Measurements from ENCODE around the gene GEMIN2. TPM values are rescaled to one million over a fixed set of nuclear protein-coding genes. Genes with fewer than 3 reads are reported as not detected.
"Not testable (repeated sequence)": the region's sequence is repeated elsewhere in the genome, so short reads cannot be mapped to it uniquely, and the experiment has no call there.

Gene GEMIN2
- polyA plus RNA-seq, 10 donors: 12.4 to 23.0 (median 18.3) TPM

DNA sequence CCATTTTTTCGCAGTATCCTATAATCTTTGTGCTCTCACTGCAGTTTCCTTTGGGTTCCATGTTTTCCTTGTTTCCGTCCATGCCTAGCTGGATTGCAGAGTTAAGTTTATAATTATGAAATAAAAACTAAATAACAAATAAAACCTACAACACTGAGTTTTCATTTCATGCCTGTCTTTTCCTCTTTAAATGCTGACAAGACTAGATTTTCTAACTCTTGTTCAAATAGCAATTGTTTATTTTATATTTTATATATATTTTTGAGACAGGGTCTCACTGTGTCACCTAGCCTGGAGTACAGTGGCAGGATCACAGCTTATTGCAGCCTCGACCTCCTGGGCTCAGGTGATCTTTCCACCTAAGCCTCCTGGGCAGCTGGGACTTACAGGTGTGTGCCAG lies 5.3 kb upstream of the GEMIN2 start:
- no peak for DNase-seq

DNA sequence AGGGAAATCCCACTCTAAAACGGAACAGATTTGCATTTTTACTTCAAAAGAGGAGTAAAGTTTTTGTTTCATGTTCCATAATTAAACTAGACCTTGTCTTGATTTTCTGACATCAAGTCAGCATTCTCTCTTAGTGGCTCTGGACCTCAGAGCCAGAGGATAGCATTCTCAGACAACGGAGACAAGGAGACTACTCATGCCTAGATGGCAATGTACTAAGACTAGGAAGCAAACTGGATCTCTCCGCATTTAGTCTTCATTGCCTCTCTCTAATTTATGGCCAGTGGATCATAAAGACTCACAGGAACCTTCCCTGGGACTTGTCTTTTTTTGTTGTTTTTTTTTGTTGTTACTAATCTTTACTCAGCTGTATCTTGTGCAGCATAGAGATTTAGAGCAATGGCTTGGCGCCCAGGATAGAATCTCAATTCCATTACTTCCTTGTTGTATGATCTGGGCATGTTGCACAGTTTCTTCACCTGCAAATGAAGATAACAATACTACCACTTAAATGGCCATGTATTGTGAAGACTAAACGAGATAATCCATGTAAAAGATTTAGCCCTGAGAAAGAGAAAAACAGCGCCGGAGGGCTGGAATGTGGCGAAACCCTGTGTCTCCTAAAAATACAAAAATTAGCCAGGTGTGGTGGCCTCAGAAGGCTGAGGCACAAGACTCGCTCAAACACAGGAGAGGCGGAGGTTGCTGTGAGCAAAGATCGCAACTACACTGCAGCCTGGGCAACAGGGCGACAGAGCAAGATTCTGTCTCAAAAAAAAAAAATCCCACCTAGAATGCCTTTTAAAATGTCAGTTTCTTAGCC lies 4.0 kb upstream of the GEMIN2 start:
- no peak for DNase-seq

DNA sequence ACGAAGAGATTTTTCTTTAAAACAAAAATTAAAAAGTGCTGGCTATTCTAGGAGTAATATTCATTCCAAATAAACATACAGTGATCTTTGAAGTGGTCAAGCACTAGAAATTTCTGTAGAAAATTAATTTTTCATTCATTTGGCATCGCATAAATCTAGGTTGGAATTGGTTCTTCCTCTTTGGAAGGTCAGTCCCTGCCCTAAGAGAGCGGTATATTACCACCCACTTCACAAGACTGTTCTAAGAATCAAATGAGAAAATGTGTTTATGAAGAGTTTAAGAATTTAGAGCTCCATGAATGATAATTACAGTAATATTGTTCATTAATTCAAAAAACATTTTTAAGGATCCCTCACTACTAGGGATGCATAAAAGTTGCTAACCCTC lies 444 bp upstream of the GEMIN2 start:
- DNase-seq: no peak

DNA sequence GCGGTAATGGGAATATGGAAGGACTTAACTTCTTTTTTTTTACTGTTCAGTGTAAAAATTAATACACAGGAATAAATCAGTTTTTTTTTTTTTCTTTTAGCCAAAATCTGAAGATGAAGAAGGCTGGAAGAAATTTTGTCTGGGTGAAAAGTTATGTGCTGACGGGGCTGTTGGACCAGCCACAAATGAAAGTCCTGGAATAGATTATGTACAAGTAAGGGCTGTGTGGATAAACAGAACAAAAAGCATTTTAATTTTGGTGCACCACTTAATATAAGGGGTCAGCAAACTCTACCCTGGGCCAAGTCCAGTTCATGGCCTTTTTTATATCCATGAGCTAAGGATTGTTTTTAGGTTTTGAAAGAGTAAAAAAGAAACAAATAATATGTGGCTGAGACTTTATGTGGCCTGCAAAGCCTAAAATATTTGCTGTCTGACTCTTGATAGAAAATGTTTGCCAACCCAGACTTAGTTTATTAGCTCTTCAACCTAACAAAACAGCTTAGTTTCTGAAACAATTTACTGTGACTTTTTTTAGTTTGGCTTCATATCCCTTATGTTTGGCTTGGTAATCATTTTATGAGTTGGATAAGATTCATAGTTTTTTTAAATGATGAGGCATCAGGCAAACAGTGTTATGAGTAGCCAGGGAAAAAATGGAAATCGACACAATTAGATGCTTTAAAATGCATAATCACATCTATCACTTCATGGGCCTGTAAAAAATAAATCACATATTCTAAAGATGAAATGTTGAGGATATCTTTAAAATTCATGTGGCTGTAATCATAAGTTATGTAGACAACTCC lies 8.4 kb downstream of the GEMIN2 start:
- DNase-seq: no peak

DNA sequence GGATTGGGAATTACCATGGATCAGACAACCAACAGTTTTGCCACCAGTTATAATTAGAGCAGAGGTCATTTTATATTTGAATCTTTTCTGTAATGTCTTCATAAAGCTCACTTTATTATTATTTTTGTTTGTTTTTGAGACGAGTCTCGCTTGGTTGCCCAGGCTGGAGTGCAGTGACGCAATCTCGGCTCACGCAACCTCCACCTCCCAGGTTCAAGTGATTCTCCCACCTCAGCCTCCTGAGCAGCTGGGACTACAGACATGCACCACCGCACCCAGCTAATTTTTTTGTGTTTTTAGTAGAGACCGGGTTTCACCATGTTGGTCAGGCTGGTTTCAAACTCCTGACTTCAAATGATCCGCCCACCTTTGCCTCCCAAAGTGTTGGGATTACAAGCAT lies 23.7 kb downstream of the GEMIN2 start:
- DNase-seq: not testable (repeated sequence)

DNA sequence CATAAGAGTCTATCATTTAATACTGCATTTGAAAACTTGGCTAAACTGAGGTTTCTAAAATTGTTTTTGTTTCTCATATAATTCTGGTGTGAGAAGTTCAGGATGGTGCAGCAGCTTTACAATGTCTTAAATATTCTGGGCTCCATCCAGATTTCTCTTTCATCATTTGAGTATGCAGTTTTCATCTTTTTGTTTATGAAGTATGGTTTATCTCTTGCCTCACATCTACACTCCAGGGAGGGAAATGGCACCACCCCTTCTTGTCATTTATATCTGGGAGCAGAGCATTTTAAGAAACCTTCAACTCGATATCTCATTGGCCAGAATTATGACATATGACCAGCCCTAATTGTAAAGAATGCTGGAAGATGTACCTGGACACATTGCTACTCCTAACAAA lies 24.3 kb downstream of the GEMIN2 start:
- DNase-seq: no peak

DNA sequence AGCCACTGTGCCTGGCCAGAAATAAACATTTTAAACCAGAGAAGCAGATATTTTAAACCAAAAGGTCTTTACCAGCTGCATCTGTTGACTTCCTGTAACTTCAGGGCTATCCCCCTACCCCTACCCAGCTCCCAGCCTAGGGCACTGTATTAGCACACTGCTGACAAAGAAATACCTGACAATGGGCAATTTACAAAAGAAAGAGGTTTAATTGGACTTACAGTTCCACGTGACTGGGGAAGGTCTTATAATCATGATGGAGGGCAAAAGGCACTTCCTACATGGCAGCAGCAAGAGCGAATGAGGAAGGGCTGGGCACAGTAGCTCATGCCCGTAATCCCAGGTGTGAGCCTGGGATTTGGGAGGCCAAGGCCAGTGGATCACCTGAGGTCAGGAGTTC lies 26.0 kb downstream of the GEMIN2 start:
- DNase-seq: no peak

DNA sequence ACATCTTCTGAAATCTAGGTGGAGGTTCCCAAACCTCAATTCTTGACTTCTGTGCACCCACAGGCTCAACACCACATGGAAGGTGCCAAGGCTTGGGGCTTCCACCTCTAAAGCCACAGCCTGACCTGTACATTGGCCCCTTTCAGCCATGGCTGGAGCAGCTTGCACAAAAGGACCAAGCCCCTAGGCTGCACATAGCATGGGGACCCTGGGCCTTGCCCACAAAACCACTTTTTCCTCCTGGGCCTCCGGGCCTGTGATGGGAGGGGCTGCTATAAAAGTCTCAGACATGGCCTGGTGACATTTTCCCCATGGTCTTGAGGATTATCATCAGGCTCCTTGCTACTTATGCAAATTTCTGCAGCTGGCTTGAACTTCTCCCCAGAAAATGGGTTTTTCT lies 27.5 kb downstream of the GEMIN2 start:
- DNase-seq: not testable (repeated sequence)

DNA sequence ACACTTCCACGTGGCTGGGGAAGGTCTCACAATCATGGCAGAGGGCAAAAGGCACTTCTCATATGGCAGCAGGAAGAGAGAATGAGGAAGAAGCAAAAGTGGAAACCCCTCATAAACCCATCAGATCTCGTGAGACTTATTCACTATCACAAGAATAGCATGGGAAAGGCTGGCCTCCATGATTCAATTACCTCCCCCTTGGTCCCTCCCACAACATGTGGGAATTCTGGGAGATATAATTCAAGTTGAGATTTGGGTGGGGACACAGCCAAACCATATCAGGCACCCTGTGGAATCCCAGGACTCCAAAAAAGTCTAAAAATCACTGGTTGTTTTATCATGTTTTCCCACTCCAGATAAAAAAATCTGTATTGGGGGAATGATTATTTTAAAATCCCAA lies 29.1 kb downstream of the GEMIN2 start:
- DNase-seq: not testable (repeated sequence)

DNA sequence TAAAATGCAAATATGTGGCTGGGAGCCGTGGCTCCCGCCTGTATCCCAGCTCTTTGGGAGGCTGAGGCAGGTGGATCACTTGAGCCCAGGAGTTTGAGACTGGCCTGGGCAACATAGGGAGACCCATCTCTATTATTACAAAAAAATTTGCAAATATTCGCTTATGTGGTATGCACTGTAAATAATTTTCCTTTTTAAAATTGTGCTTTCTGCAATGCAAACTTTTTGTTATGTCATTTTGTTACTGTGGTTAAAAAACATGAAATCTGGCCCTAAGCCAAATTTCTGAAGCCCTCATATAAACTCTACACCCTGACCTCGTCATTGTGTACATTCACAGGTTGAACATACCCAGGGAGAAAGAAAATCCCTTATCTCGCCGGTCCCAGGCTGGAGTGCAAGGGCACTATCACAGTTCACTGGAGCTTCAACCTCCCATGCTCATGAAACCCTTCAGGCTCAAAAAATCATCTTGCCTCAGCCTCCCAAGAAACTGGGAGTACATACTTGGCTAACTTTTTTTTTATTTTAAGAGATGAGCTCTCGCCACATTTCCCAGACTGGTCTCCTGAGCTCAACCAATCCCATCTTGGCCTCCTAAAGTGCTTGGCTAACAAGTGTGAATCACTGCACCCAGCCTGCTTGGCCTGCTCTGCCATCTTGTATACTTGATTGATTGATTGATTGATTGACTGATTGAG lies 31.3 kb downstream of the GEMIN2 start:
- no peak for DNase-seq

DNA sequence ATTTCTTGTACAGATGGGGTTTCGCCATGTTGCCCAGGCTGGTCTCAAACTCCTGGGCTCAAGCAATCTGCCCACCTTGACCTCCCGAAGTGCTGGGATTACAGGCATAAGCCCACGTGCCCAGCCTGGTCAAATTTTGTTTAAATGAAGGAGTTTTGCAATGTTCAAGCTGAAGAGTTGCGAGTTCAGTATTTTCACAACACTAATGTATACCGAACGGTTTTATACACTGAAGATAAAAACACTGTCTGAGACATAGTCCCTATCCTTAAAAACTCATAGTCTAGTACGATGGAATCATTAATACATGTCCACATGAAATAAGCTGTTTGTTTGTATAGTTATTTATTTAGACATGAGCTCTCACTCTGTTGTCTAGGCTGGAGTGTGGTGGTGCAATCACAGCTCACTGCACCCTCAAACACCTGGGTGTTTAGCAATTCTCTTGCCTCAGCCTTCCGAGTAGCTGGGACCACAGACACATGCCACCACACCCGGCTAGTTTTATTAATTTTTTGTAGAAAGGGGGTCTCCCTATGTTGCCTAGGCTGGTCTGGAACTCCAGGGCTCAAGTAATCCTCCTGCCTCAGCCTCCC lies 40.6 kb downstream of the GEMIN2 start:
- DNase-seq: no peak

DNA sequence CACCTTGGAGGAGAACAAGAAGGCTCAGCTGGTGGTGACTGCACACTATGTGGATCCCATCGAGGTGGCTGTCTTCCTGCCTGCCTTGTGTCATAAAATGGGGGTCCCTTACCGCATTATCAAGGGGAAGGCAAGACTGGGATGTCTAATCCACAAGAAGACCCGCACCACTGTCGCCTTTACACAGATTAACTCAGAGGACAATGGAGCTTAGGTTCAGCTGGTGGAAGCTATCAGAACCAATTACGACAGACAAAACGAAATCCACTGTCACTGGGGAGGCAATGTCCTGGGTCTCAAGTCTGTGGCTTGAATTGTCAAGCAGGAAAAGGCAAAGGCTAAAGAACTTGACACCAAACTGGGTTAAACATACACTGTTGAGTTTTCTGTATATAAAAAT lies 43.4 kb downstream of the GEMIN2 start:
- no peak for DNase-seq

DNA sequence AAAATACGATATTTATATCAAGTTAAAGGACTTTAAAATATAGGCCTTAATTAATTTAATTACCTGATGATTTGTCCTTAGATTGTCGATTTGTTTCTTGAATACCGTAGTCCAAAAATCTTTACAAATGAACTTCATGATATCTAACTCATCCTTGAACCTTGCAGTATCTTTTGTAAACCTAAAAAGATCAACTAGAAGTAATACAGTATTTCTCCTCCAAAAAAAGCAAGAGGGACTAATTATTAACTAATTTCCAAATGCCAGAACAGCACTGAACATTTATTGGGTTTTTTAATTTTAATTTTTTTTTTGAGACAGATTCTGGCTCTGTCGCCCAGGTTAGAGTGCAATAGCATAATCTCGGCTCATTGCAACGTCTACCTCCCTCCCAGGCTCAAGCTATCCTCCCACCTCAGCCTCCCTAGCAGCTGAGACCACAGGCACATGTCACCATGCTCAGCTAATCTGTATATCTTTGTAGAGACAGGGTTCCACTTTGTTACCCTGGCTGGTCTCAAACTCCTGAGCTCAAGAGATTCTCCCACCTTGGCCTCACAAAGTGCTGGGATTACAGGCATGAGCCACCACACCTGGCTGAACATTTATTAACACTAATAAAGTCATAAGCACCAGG lies 44.2 kb downstream of the GEMIN2 start:
- no peak for DNase-seq

DNA sequence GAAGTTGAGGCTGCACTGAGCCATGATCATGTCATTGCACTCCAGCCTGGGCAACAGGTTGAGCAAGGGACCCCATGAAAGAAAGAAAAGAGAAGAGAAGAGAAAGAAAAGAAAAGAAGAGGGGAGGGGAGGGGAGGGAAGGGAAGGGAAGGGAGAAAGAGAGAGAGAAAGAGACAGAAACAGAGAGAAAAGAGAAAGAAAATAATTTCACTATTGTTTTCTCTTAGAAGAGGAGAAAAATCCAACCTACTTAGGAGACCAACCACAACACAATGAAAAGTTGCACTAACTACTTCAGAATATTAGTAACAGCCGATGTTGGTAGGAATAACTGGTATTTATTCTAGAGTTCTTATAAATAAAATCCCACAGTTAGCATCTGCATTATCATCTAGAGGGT lies 46.4 kb downstream of the GEMIN2 start:
- DNase-seq: no peak

DNA sequence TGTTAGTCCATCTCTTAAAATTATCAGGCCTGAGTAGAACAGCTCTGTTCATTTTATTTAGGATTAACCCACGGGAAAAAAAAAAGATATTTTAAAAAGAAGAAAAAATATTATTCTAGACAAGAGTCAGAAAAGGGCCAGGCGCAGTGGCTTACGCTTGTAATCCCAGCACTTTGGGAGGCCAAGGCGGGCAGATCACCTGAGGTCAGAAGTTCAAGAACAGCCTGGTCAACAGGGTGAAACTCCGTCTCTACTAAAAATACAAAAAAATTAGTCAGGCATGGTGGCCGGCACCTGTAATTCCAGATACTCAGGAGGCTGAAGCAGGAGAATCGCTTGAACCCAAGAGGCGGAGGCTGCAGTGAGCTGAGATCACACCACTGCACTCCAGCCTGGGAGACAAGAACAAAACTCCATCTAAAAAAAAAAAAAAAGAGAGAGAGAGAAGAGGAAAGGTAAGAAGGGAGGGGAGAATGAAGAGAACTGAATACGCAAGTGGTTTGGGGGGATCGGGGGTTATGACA lies 53.7 kb downstream of the GEMIN2 start:
- DNase-seq: not testable (repeated sequence)

DNA sequence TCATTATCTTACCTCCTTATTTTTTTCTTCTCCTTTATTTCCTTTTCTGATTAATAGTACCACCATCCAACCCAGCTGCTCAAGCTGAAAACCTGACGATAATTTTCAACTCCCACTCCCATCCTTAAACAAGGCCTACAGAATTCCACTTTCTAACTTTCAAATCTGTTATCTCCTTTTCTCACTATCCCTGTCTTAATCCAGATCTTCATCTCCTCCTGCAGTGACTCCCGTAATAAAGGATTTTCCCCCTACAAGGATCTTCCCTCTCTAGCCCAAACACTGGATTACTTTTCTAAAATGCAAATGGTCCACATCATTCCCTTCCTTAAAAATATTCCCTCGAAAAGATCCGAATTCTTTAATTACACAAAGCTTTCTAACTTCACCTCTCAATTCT lies 54.5 kb downstream of the GEMIN2 start:
- DNase-seq: no peak

DNA sequence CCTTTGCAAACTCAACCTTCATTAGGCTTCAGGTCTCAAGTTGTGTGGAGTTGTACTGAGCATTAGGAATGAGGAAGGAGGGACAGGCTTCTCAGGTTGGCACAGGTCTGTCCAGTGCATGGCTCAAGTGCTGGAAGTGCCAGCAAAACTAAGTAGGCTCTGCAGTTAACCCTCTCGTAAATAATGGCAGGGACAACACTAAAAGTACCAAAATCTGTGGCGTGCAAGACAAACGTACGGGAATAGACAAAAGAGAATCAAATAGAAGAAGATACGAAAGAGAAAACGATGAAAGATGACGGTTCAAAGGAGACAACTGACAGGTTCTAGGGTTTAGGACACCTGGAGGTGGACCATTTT lies 55.4 kb downstream of the GEMIN2 start:
- DNase-seq: no peak

DNA sequence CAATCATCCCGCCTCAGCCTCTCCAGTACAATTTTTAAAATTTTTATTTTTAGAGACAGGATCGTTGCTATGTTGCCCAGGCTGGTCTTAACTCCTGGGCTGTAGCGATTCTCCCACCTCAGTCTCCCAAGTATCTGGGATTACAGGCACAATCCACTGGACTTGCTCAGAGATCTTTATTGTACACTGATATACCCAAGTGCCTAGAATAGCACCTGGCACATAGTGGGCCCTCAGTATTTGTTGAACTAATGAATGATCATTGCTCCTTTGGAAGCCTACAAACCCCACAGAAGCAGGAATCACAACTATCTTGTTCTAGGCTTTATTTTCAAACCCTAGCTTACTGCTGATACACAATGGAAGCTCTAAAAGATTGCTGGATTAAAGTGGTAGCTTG lies 59.1 kb downstream of the GEMIN2 start:
- no peak for DNase-seq

DNA sequence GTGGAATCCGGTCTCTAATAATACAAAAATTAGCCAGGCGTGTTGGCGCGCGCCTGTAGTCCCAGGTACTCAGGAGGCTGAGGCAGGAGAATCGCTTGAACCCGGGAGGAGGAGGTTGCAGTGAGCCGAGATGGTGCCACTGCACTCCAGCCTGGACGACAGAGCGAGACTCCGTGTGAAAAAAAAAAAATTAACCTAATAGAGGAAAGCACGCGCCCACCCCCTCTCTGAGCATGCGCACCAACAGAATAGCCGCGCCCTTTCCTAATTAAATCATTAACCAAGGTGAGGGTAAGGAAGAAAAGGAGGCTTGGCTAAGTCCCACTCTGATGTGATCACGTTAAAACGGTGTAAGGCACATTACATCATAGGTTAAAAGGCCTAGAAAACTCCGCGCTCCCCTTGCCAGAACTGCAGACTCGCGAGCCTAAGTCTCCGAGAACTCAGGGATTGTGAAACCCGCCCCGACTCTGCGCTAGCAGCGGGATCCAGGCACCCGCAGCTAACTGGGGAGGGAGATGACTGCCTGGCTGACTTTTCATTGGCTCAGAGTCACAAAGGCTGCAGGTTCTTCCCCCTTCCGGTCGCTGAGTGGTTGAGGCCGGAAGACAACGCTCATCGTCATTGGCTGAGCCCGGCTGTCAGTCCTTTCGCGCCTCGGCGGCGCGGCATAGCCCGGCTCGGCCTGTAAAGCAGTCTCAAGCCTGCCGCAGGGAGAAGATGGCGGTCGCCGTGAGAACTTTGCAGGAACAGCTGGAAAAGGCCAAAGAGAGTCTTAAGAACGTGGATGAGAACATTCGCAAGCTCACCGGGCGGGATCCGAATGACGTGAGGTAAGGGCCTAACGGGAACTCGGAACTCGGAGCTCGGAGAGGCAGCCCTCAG lies 60.7 kb downstream of the GEMIN2 start, which contains the start of gene PNN:
Gene PNN (plus strand): TSS at position 695 of the 885 bp plus-strand sequence. CDS start 26 bp downstream, at position 721.
- peak; percentile 100 for DNase-seq

Data from muscle of back (tissue), 11 donors.